Heart left ventricle (tissue), 16 donors: ENCODE measurements around the gene CCDC93. TPM values are rescaled to one million over a fixed set of nuclear protein-coding genes. Genes with fewer than 3 reads are reported as not detected.

ENCODE experiments used
- ATAC-seq, 4 donors: fragments of 200-7000 bp; cut with Tn5 transposase; one replicate each; pipeline ENCODE4 v1.9.1; 2020 to 2022; ENCODE audit warnings: moderate library complexity in 4 of 4, mild to moderate bottlenecking in 3 of 4, moderate number of reproducible peaks in 1 of 4
- DNase-seq, 5 donors: peaks; one replicate each; pipeline ENCODE4 v3.0.0-alpha.2; 2020
- H3K27ac ChIP-seq, 12 donors: fragments of 200-600 bp; sonication (generic) in 4 of 12; one replicate each; pipeline versions ENCODE4 v1.5.0 to v1.8.0; 2016 to 2022; ENCODE audit warnings: mild to moderate bottlenecking in 2 of 12
- H3K27me3 ChIP-seq, 9 donors: fragments of 200-600 bp; sonication (generic) in 2 of 9; one replicate each; pipeline versions ENCODE4 v1.5.1 to v1.8.0; 2016 to 2022; ENCODE audit warnings: mild to moderate bottlenecking in 3 of 9
- H3K36me3 ChIP-seq, 9 donors: fragments of 200-600 bp; sonication (generic) in 2 of 9; one replicate each; pipeline versions ENCODE4 v1.5.0 to v1.8.0; 2018 to 2022; ENCODE audit warnings: mild to moderate bottlenecking in 2 of 9
- H3K4me1 ChIP-seq, 12 donors: fragments of 200-600 bp; sonication (generic) in 4 of 12; one replicate each; pipeline versions ENCODE4 v1.5.0 to v1.8.0; 2016 to 2022; ENCODE audit warnings: mild to moderate bottlenecking in 3 of 12
- H3K4me3 ChIP-seq, 12 donors: fragments of 200-600 bp; sonication (generic) in 4 of 12; one replicate each; pipeline versions ENCODE4 v1.5.0 to v1.8.0; 2017 to 2022; ENCODE audit warnings: mild to moderate bottlenecking in 9 of 12, moderate library complexity in 4 of 12
- H3K9me3 ChIP-seq, 12 donors: fragments of 200-600 bp; sonication (generic) in 4 of 12; one replicate each; pipeline versions ENCODE4 v1.5.0 to v1.8.0; 2016 to 2022; ENCODE audit warnings: mild to moderate bottlenecking in 1 of 12
- CTCF ChIP-seq, 12 donors: fragments of 200-600 bp; sonication (generic) in 4 of 12; IDR thresholded peaks; one replicate each; pipeline versions ENCODE4 v1.5.0 to v1.8.0; 2018 to 2022; ENCODE audit warnings: antibody characterized with exemption in 12 of 12, mild to moderate bottlenecking in 5 of 12
- POLR2A ChIP-seq, 2 donors: fragments of 450-650 bp; IDR thresholded peaks; one replicate each; pipeline ENCODE4 v1.6.1; 2017; ENCODE audit warnings: antibody characterized with exemption in 2 of 2, mild to moderate bottlenecking in 2 of 2, moderate library complexity in 2 of 2
- WGBS, 4 donors: extraction: QIAGEN DNeasy Blood & Tissue Kit in 2 of 4; methylation state at CpG; one replicate each; pipeline versions ENCODE4 v1.1.5 to v1.1.7; 2013 to 2018; 5-methylcytosine and 5-hydroxymethylcytosine counted together
- intact Hi-C, 10 donors: fragments of 100-400 bp; cut with DNase I; formaldehyde crosslinking; loops; one replicate each; pipeline versions ENCODE4 v1.11.1 to v1.14.2; 2022
- polyA plus RNA-seq, 2 donors: library from polyadenylated mRNA; stranded (reverse); fragments of 200-250 nt; gene quantifications; one replicate each; pipeline ENCODE4 v1.2.3, GENCODE V29; 2013
- total RNA-seq, 9 donors: library from RNA; depleted of rRNA in 2 of 9; stranded (reverse); fragments of >200 nt in 2 of 9; fragmentation: NEBNext Ultra II Directional in 3 of 9; extraction: Animal tissue kit (Norgen Biotek cat#: 25700) in 3 of 9; gene quantifications; one replicate each; pipeline versions ENCODE4 v1.1.0 to v1.2.4, GENCODE V29; 2016 to 2023
- donor health status: ischemic (EF 13 %, LVEDD 7.1; RV severe dilation, severe dysfunction).
- donor health status: healthy with polysubstance abuse.
- donor health status: DM: no; HTN: yes; CAD: no.
- donor health status: DM: no; HTN: no; CAD: no.
- donor health status: ischemic (EF 25% LVEDD 6.9; RV normal size, moderate dysfunction).
- donor health status: ischemic (EF 25% LVEDD 5.7; RV mildly dilated, moderate dysfunction).
- donor health status: healthy.
- donor health status: DM: yes; HTN: yes; CAD: no.
- donor health status: ischemic (EF 35%, LVEDD 5.7; RV mildly dilated, moderate dysfunction).
- donor health status: nonischemic (EF 11% LVEDD 7.7; RV severe dilation, severe dysfunction).
- donor health status: DM: yes; HTN: yes; CAD: no.
- donor health status: PGD.
- donor health status: ischemic (EF 29% LVEDD 5.4; RV normal size, mild dysfunction).
- donor health status: nonischemic (EF 23%, LVEDD 6.1; RV moderate dilation, normal function).

Gene CCDC93
- total and polyA plus RNA-seq, 11 donors, result 11.0 to 47.6 (median 31.8) TPM

GRCh38 chr2:117888897-117889296 is 125.0 kb downstream of the CCDC93 start:
- Histone ChIP-seq H3K27ac (no peak overlapping the region), H3K9me3 (peaks cover 0 to 8% (median 0%) of the 10 kb centered on the region in 12 donors), H3K4me3 (no peak overlapping the region), H3K36me3 (no peaks in the 10 kb centered on the region), H3K4me1 (no peaks in the 10 kb centered on the region), H3K27me3 (no peaks in the 10 kb centered on the region)
- no peak for DNase-seq
- TF ChIP-seq POLR2A (IDR thresholded peaks at IDR 0.05) (no peak), CTCF (IDR thresholded peaks at IDR 0.05) (no peak)
- no peak for ATAC-seq
- intact Hi-C loops, result no loop called here
- 69 to 84% (median 79%) methylated on average over 1 of the region's 1 CpG for WGBS, 4 donors

GRCh38 chr2:117885308-117885707 is 128.6 kb downstream of the CCDC93 start:
- no peak overlapping the region for H3K27ac ChIP-seq
- DNase-seq (no peak), ATAC-seq (no peak)
- H3K9me3 ChIP-seq, result peaks cover 0 to 13% (median 0%) of the 10 kb centered on the region in 12 donors
- intact Hi-C loops, result no loop called here
- no peak overlapping the region for H3K4me3 ChIP-seq
- WGBS, 4 donors, result 54 to 59% (median 56%) methylated on average over 2 of the region's 2 CpGs
- H3K36me3 ChIP-seq, result no peaks in the 10 kb centered on the region
- H3K27me3 ChIP-seq, result no peaks in the 10 kb centered on the region
- H3K4me1 ChIP-seq, result no peaks in the 10 kb centered on the region
- TF ChIP-seq CTCF (IDR thresholded peaks at IDR 0.05) (no peak), POLR2A (IDR thresholded peaks at IDR 0.05) (no peak)

DNA sequence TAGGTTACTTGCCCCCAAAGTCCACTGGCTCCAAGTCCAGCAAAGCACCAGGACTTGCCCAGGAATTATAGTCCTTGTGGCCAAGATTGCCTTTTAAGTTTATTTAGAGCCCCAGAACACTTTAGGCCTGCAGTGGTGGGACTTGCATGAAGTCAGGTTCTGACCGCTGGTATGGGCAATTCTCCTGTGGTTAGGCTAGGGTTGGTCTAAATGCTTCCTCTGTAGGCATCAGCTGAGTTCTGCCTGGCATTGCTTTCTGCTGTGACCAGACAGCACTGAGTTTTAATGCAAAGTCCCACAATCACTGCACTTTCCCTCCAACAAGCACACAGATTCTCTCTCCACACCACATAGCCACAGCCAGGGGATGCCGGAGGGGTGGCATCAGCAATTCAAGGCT is 134.9 kb downstream of the CCDC93 start:
- H3K4me1 ChIP-seq, result no peaks in the 10 kb centered on the region
- intact Hi-C loops, result no loop called here
- peaks cover 0 to 10% (median 0%) of the 10 kb centered on the region in 12 donors for H3K9me3 ChIP-seq
- ATAC-seq (no peak), DNase-seq (no peak)
- no peaks in the 10 kb centered on the region for H3K36me3 ChIP-seq
- no peaks in the 10 kb centered on the region for H3K27me3 ChIP-seq
- WGBS, 4 donors, result 83 to 89% (median 87%) methylated on average over 2 of the region's 2 CpGs
- no peak overlapping the region for H3K4me3 ChIP-seq
- TF ChIP-seq CTCF (IDR thresholded peaks at IDR 0.05), result no peak
- no peak for TF ChIP-seq POLR2A (IDR thresholded peaks at IDR 0.05)
- H3K27ac ChIP-seq, result no peak overlapping the region

- Histone ChIP-seq H3K27ac (no peak overlapping the region), H3K4me3 (no peak overlapping the region), H3K27me3 (no peaks in the 10 kb centered on the region), H3K36me3 (no peaks in the 10 kb centered on the region), H3K9me3 (no peaks in the 10 kb centered on the region), H3K4me1 (no peaks in the 10 kb centered on the region)
- WGBS, 4 donors, result 20 to 30% (median 22%) methylated on average over 1 of the region's 1 CpG
- TF ChIP-seq CTCF (IDR thresholded peaks at IDR 0.05) (no peak), POLR2A (IDR thresholded peaks at IDR 0.05) (no peak)
- no peak for ATAC-seq
- DNase-seq, result no peak
- intact Hi-C loops, result no loop called here
Observed at GRCh38 chr2:117875786-117876185, 138.1 kb downstream of the CCDC93 start.

Other genes with a start within 250 kb of the CCDC93 start
- gene DDX18, start 199.4 kb downstream of the CCDC93 start, total RNA-seq, result 10 to 100 TPM; 16.0 to 40.6 (median 28.2) TPM
- gene DDX18, start 199.4 kb downstream of the CCDC93 start, polyA plus RNA-seq, result 10 to 100 TPM; 12.2 to 31.1 TPM
- 10 to 100 TPM in 7 of 9 donors, 1 to 10 TPM in 2; 9.1 to 16.4 (median 13.7) TPM for gene INSIG2, start 74.4 kb upstream of the CCDC93 start, total RNA-seq
- gene INSIG2, start 74.4 kb upstream of the CCDC93 start, polyA plus RNA-seq, result 10 to 100 TPM in 1 of 2 donors, 1 to 10 TPM in 1; 6.5 to 14.6 TPM